GM06990 (cell line): ENCODE measurements around the gene MAP3K4.

ENCODE experiments used
- DNase-seq: peaks from one replicate; pipeline ENCODE4 v3.0.0-alpha.2; 2011; ENCODE audit not compliant: insufficient read length; ENCODE audit errors: extremely low read depth
- H3K27me3 ChIP-seq: replicated peaks from 2 replicates; pipeline ENCODE4 v1.6.0; 2011; ENCODE audit warnings: low read length; ENCODE audit not compliant: control insufficient read depth, insufficient read depth
- H3K36me3 ChIP-seq: 2 replicates; pipeline ENCODE4 v1.5.1; 2011; ENCODE audit warnings: low read length; ENCODE audit not compliant: control insufficient read depth, insufficient read depth
- H3K4me3 ChIP-seq: replicated peaks from 2 replicates; pipeline ENCODE4 v1.5.1; 2011; ENCODE audit warnings: low read depth, mild to moderate bottlenecking, control low read depth, low read length
- TF ChIP-seq, protein P1 (sequence below): IDR thresholded peaks from 2 replicates; pipeline ENCODE4 v1.5.1; 2011; ENCODE audit warnings: low read length, control low read depth, mild to moderate bottlenecking, inconsistent platforms; ENCODE audit not compliant: insufficient read depth, poor library complexity, severe bottlenecking

MAP3K4 gene

GRCh38 chr6:160960839-160961238 is 30.7 kb upstream of the MAP3K4 start:
- H3K4me3 ChIP-seq = no peak overlapping the region
- no peak for DNase-seq
- H3K27me3 ChIP-seq = no peaks in the 10 kb centered on the region
- TF ChIP-seq, protein P1, sequence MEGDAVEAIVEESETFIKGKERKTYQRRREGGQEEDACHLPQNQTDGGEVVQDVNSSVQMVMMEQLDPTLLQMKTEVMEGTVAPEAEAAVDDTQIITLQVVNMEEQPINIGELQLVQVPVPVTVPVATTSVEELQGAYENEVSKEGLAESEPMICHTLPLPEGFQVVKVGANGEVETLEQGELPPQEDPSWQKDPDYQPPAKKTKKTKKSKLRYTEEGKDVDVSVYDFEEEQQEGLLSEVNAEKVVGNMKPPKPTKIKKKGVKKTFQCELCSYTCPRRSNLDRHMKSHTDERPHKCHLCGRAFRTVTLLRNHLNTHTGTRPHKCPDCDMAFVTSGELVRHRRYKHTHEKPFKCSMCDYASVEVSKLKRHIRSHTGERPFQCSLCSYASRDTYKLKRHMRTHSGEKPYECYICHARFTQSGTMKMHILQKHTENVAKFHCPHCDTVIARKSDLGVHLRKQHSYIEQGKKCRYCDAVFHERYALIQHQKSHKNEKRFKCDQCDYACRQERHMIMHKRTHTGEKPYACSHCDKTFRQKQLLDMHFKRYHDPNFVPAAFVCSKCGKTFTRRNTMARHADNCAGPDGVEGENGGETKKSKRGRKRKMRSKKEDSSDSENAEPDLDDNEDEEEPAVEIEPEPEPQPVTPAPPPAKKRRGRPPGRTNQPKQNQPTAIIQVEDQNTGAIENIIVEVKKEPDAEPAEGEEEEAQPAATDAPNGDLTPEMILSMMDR = no peak
- H3K36me3 ChIP-seq = no peaks in the 10 kb centered on the region

GRCh38 chr6:160962835-160963623 is 28.5 kb upstream of the MAP3K4 start:
- Histone ChIP-seq H3K4me3 (no peak overlapping the region), H3K27me3 (no peaks in the 10 kb centered on the region), H3K36me3 (no peaks in the 10 kb centered on the region)
- TF ChIP-seq, protein P1 = no peak
- DNase-seq = no peak

GRCh38 chr6:160963651-160964050 is 27.9 kb upstream of the MAP3K4 start:
- Histone ChIP-seq H3K4me3 (no peak overlapping the region), H3K27me3 (no peaks in the 10 kb centered on the region), H3K36me3 (no peaks in the 10 kb centered on the region)
- no peak for DNase-seq
- TF ChIP-seq, protein P1 = no peak

- Histone ChIP-seq H3K27me3 (no peaks in the 10 kb centered on the region), H3K4me3 (no peak overlapping the region), H3K36me3 (no peaks in the 10 kb centered on the region)
- TF ChIP-seq, protein P1 = no peak
- no peak for DNase-seq
Observed at GRCh38 chr6:160965893-160966292, 25.7 kb upstream of the MAP3K4 start.

DNA sequence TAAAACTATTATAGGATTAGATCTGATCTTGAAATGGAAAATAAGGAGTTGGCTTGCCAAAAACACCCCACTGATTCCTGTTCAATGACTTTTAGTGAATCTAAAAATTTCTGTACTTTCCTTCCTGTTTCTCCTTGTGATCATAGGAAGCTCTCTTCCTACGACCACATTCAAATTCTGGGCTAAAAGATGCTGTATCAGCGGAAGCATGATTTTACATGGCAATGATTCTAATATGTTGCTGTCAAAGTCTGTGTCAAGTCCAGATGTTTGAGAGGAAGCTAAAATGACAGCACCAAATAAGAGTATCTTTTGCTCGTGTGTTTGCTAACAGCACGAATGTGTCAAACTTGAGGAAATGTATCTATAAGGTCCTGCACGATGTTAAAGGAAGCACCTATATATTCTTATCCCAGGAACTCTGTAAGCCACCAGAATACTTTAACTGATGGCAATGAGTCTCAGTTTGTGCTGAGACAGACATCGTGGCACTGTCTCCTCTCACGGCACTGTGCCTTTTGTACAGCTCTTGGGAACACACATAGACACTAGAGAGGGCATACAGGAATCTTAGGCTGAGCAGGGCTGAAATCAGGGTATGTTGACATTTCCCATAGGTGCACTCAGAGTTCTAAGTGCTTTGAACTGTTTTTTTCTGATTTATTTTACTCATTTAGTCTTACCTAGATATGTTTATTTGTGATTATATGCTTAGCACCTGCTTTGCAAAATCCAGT is 24.9 kb upstream of the MAP3K4 start:
- no peak for DNase-seq
- H3K36me3 ChIP-seq = no peaks in the 10 kb centered on the region
- TF ChIP-seq, protein P1 = no peak
- no peaks in the 10 kb centered on the region for H3K27me3 ChIP-seq
- no peak overlapping the region for H3K4me3 ChIP-seq
